ENCODE results near the gene SYPL2. TPM values are rescaled to one million over a fixed set of nuclear protein-coding genes. Genes with fewer than 3 reads are reported as not detected.
A peak's percentile ranks its signal among the peaks of the same experiment; 100 is the strongest.

The SYPL2 gene
- total RNA-seq, 4 donors from 2014 or later = 0.15 to 0.79 (median 0.19) TPM; not detected in 1

GRCh38 chr1:109481646-109482045, 15.3 kb downstream of the SYPL2 start:
- DNase-seq = no peak
- Histone ChIP-seq H3K4me3 (no peak overlapping the region), H3K27ac (no peak overlapping the region), H3K9me3 (no peaks in the 10 kb centered on the region), H3K27me3 (peaks cover 0 to 35% (median 0%) of the 10 kb centered on the region in 4 donors), H3K36me3 (no peaks in the 10 kb centered on the region), H3K4me1 (peaks cover 12 to 27% (median 14%) of the 10 kb centered on the region in 3 donors)
- 66 to 70% methylated on average over 2 of the region's 2 CpGs for WGBS, 2 donors
- intact Hi-C loops (cut with DNase I) = no loop called here
- TF ChIP-seq CTCF (IDR thresholded peaks at IDR 0.05) (no peak), POLR2A (IDR thresholded peaks at IDR 0.05) (no peak)

- TF ChIP-seq POLR2A (IDR thresholded peaks at IDR 0.05) (no peak), CTCF (IDR thresholded peaks at IDR 0.05) (no peak)
- intact Hi-C loops (cut with DNase I) = no loop called here
- peaks cover 12 to 27% (median 14%) of the 10 kb centered on the region in 3 donors for H3K4me1 ChIP-seq
- no peak for DNase-seq
- no peaks in the 10 kb centered on the region for H3K9me3 ChIP-seq
- peaks cover 0 to 5% (median 0%) of the 10 kb centered on the region in 3 donors for H3K36me3 ChIP-seq
- H3K27ac ChIP-seq = no peak overlapping the region
- no peak overlapping the region for H3K4me3 ChIP-seq
- peaks cover 0 to 35% (median 0%) of the 10 kb centered on the region in 4 donors for H3K27me3 ChIP-seq
Measured at GRCh38 chr1:109482242-109482641, 15.9 kb downstream of the SYPL2 start.

GRCh38 chr1:109482791-109483671, 16.7 kb downstream of the SYPL2 start:
- H3K27me3 ChIP-seq = peaks cover 0 to 28% (median 0%) of the 10 kb centered on the region in 4 donors
- H3K36me3 ChIP-seq = peaks cover 0 to 13% (median 0%) of the 10 kb centered on the region in 3 donors
- peak overlapping the region in 3 of 4 donors; percentile 18 to 57 (median 44) for H3K27ac ChIP-seq
- WGBS, 2 donors = 14 to 21% methylated on average over 16 to 18 of the region's 29 CpGs
- H3K4me1 ChIP-seq = peaks cover 12 to 27% (median 14%) of the 10 kb centered on the region in 3 donors
- intact Hi-C loops (cut with DNase I) = no loop called here
- DNase-seq = no peak
- no peak for TF ChIP-seq POLR2A (IDR thresholded peaks at IDR 0.05)
- TF ChIP-seq CTCF (IDR thresholded peaks at IDR 0.05) = no peak
- peak overlapping the region; percentile 64 to 82 (median 77) for H3K4me3 ChIP-seq
- no peaks in the 10 kb centered on the region for H3K9me3 ChIP-seq

GRCh38 chr1:109483672-109484518, 17.5 kb downstream of the SYPL2 start, which contains the start of gene ATXN7L2:
TSS of gene ATXN7L2 (plus strand) at chr1:109483905. CDS start at chr1:109483954, 49 bp downstream.
- peaks cover 12 to 27% (median 14%) of the 10 kb centered on the region in 3 donors for H3K4me1 ChIP-seq
- H3K9me3 ChIP-seq = no peaks in the 10 kb centered on the region
- intact Hi-C loops (cut with DNase I) = no loop called here
- H3K27me3 ChIP-seq = peaks cover 0 to 24% (median 0%) of the 10 kb centered on the region in 4 donors
- 0% methylated on average over 21 to 33 of the region's 73 CpGs for WGBS, 2 donors
- H3K27ac ChIP-seq = peak within 1 kb of the TSS; percentile 94 to 98 (median 98)
- no peak for TF ChIP-seq CTCF (IDR thresholded peaks at IDR 0.05)
- peak in 1 of 4 donors; percentile 61 for TF ChIP-seq POLR2A (IDR thresholded peaks at IDR 0.05)
- H3K36me3 ChIP-seq = peaks cover 0 to 22% (median 0%) of the 10 kb centered on the region in 3 donors
- peak within 1 kb of the TSS; percentile 64 to 82 (median 77) for H3K4me3 ChIP-seq
- peak; percentile 66 for DNase-seq

Measured in esophagus squamous epithelium (tissue), 5 donors.